Stimulated activated CD4-positive, alpha-beta T cell treated with anti-CD3 and anti-CD28 coated beads, Interleukin-12 subunit alpha, Interleukin-12 subunit beta, amount 100 ng/mL, for 24 hours (primary cell): Measurements from ENCODE around the gene GOLGA6B.
A peak's percentile ranks its signal among the peaks of the same experiment; 100 is the strongest.
"Not testable (repeated sequence)": the region's sequence is repeated elsewhere in the genome, so short reads cannot be mapped to it uniquely, and the experiment has no call there.

ENCODE experiments used
- DNase-seq, 2 experiments: peaks; one replicate each; pipeline ENCODE4 v3.0.0-alpha.2; 2020; ENCODE audit warnings: low read depth in 2 of 2

The GOLGA6B gene

DNA sequence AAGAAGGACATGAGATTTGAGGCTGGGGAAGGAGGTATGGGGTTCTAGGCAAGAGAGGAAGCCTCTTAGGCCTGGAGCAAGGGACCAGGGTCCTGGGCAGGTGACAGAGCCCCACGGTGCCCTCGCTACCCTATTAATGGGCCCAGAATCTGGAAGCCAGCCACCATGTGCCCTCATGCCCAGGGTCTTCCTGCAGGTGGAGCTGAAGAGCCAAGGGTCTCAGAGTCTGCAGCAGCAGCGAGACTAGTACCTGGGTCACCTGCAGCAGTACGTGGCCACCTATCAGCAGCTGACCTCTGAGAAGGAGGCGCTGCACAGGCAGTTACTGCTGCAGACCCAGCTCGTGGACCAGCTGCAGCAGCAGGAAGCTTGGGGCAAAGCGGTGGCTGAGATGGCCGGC, 9.4 kb downstream of the GOLGA6B start:
- DNase-seq = not testable (repeated sequence)

GRCh38 chr15:72665706-72666105, 11.2 kb downstream of the GOLGA6B start:
- DNase-seq = not testable (repeated sequence)

GRCh38 chr15:72669803-72670202, 15.3 kb downstream of the GOLGA6B start:
- DNase-seq = not testable (repeated sequence)

DNA sequence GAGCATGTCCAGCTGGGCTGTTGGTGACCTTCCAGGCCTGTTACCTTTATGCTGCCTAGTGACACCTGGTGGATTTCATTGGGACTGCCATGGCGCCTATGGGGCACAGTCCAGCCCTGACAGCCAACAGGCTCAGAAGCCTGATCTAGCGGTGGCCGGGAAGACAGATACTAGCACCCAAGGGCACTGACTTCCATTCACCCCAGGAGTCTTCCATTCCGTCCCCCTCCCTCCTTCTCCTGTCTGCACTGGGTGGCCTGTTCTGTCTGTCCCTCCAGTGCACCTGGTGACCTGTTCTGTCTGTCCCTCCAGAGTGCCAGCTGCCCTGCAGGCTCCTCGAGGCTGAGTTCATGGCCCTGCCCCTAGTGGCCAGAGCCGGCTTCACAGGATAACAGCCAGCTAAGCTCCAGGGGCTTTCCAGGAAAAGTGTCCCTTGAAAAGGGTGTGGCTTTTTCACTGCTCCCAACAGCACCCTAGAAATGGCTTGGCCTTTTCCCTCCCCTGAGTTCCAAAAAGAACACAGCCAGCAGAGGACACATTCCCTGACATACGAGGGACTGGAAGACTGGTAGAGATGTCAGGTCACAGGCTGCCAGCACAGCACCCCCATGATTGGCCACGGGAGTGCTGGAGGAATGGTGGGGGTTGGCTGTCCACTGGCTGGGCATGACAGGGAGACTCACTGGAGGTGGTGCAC, 16.3 kb downstream of the GOLGA6B start:
- DNase-seq = peak; percentile 32 to 73

DNA sequence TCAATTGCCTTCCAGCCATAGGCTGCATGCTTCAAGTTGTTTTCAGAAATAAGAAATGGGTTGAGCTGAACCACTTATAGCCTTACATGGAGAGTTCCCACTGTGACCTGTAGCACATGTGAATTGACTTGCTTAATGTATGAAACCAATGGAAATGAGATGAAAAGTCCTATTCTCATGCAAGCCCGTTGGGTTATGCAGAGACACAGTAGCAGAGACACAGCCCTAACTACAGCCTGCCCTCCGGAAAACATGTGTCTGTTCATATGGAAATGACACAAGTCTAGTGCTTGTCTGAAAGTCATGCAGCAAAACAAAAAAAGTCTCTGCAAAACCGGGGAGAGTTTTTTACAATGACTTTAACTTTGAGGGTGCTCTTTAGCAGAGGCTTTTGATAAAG, 17.0 kb downstream of the GOLGA6B start:
- no peak for DNase-seq

DNA sequence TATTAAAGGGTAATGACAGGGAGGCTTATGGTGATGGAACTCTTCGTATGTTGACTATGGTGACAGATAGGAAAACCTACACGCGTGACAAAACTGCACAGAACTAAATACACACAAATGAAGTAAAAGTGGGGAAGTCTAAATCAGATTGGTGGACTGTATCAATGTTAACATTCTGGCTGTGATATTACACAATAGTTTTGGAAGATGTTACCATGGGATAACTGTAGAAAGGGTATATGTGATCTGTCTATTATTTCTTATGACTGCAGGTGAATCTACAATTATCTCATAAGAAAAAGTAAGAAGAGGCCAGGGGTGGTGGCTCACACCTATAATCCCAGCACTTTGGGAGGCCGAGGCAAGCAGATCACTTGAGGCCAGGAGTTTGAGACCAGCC, 22.3 kb downstream of the GOLGA6B start:
- no peak for DNase-seq

DNA sequence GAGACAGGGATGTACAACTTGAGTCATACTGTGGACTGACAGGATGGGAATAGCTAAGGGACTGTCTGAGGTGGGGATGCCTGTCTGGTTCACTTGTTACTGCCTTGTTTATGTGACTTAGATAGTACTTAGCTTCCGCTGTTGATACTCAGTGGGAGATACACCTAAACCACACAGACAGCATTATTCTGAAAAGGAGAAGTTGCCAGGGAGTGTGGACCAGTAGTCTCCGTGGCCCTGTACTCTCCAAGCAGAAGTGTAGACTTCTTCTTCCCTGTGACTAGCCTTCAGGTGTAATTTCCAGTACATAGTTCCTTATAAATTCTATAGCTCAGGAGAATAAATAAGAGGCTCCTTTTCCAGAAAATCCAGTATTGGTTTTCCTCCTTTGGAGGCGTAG, 26.4 kb downstream of the GOLGA6B start:
- no peak for DNase-seq

GRCh38 chr15:72682772-72683171, 28.3 kb downstream of the GOLGA6B start:
- no peak for DNase-seq

- no peak for DNase-seq
These were observed 30.9 kb downstream of the GOLGA6B start for GRCh38 chr15:72685301-72685924.

GRCh38 chr15:72685925-72686794, 31.7 kb downstream of the GOLGA6B start, which contains the start of the genes BBS4 and HIGD2B:
TSS of gene BBS4 (plus strand) at chr15:72686207. CDS start at chr15:72686228, 21 bp downstream.
TSS of gene HIGD2B (minus strand) at chr15:72686182. CDS start at chr15:72676374, 9,808 bp downstream.
- DNase-seq = peak; percentile 78 to 81

- no peak for DNase-seq
These were observed 34.2 kb downstream of the GOLGA6B start for GRCh38 chr15:72688697-72689096.

GRCh38 chr15:72690938-72691337, 36.4 kb downstream of the GOLGA6B start:
- no peak for DNase-seq

- no peak for DNase-seq
These were observed 44.4 kb downstream of the GOLGA6B start for GRCh38 chr15:72698938-72699337.

DNA sequence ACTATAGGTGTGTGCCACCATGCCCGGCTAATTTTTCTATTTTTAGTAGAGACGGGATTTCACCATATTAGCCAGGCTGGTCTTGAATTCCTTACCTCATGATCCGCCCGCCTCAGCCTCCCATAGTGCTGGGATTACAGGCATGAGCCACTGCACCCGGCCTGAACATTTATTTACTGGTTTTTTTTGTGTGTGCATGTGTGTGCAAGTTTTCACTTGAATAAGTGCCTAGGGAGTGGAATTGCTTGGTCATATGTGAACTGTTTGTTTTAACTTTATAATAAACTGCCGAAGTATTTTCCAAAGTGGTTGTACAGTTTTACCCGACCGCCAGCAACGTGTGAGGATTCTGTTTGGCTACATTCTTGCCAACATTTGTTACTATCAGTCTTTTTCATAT, 45.6 kb downstream of the GOLGA6B start:
- no peak for DNase-seq

DNA sequence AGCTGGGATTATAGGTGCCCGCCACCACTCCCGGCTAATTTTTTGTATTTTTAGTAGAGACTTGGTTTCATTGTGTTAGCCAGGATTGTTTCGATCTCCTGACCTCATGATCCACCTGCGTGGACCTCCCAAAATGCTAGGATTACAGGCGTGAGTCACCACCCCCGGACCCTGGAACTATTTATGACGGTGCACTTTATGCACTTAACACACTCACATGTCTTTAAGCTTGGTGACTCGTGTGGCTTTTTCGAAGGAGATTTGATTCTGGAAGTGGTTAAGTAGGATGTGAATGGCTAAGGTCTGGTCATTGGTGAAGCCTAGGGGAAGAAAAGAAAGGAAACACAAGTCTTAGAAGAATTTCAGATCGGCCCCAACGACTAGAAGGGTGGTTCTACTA, 51.8 kb downstream of the GOLGA6B start:
- no peak for DNase-seq

GRCh38 chr15:72708551-72709303, 54.2 kb downstream of the GOLGA6B start:
- not testable (repeated sequence) for DNase-seq
